ENCODE measurements around the gene CD40LG. TPM values are rescaled to one million over a fixed set of nuclear protein-coding genes. Genes with fewer than 3 reads are reported as not detected.

The CD40LG gene
- polyA plus RNA-seq, 1 donor from 2014 or later = not detected

DNA sequence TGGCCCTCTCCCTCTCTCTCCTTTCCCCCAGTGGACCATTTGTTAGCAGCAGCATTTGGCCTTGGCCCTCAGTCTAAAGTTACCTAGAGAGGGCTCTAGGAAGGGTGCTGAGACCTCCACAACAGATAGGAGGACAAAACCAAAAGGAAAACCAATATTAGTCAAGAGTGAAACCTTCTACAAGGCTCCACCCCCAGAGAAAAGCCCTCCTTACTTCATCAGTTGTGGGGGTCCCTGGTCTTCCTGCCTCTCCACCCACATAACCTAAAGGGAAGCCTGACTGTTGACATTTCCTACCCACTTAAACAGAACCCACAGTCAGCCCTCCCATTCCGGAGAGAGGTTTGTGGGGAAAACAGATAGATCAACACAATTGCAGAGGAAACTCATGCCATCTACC is 4.7 kb upstream of the CD40LG start:
- no peaks in the 10 kb centered on the region for H3K9me2 ChIP-seq (ENCODE audit: insufficient read depth, low read length)
- H3K79me2 ChIP-seq (replicated peaks; ENCODE audit: insufficient read depth, low read length) = no peaks in the 10 kb centered on the region
- H3K4me2 ChIP-seq (ENCODE audit: low read length) = no peak overlapping the region
- no peaks in the 10 kb centered on the region for H3K36me3 ChIP-seq (ENCODE audit: insufficient read depth, low read length)
- H3K27me3 ChIP-seq (ENCODE audit: insufficient read depth, low read depth, low read length) = no peaks in the 10 kb centered on the region
- H3K27ac ChIP-seq (ENCODE audit: low read length) = no peak overlapping the region
- no peak overlapping the region for H3K9ac ChIP-seq (ENCODE audit: low read length)
- H2AFZ ChIP-seq (ENCODE audit: low read depth, low read length) = no peak overlapping the region
- no peaks in the 10 kb centered on the region for H3K9me3 ChIP-seq (ENCODE audit: low read length)
- no peaks in the 10 kb centered on the region for H4K20me1 ChIP-seq (ENCODE audit: insufficient read depth)
- H3F3A ChIP-seq (ENCODE audit: insufficient read depth, low read length, poor library complexity, severe bottlenecking) = no peaks in the 10 kb centered on the region
- TF ChIP-seq, protein P1, sequence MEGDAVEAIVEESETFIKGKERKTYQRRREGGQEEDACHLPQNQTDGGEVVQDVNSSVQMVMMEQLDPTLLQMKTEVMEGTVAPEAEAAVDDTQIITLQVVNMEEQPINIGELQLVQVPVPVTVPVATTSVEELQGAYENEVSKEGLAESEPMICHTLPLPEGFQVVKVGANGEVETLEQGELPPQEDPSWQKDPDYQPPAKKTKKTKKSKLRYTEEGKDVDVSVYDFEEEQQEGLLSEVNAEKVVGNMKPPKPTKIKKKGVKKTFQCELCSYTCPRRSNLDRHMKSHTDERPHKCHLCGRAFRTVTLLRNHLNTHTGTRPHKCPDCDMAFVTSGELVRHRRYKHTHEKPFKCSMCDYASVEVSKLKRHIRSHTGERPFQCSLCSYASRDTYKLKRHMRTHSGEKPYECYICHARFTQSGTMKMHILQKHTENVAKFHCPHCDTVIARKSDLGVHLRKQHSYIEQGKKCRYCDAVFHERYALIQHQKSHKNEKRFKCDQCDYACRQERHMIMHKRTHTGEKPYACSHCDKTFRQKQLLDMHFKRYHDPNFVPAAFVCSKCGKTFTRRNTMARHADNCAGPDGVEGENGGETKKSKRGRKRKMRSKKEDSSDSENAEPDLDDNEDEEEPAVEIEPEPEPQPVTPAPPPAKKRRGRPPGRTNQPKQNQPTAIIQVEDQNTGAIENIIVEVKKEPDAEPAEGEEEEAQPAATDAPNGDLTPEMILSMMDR (IDR thresholded peaks at IDR 0.05; ENCODE audit: poor library complexity, severe bottlenecking) = no peak
- TF ChIP-seq RAD21 (conservative IDR thresholded peaks at IDR 0.05) = no peak
- TF ChIP-seq EP300 (conservative IDR thresholded peaks at IDR 0.05; ENCODE audit: poor library complexity, severe bottlenecking) = no peak
- no peak for TF ChIP-seq SMC3 (conservative IDR thresholded peaks at IDR 0.05; ENCODE audit: poor library complexity)
- no peak for TF ChIP-seq MXI1 (conservative IDR thresholded peaks at IDR 0.05; ENCODE audit: poor library complexity, severe bottlenecking)
- no peak for TF ChIP-seq EZH2 (IDR thresholded peaks at IDR 0.05; ENCODE audit: borderline replicate concordance, insufficient read depth, low read length, poor library complexity, severe bottlenecking)
- no peak for TF ChIP-seq REST (IDR thresholded peaks at IDR 0.05; ENCODE audit: borderline replicate concordance)
- TF ChIP-seq POLR2AphosphoS5 (IDR thresholded peaks at IDR 0.05) = no peak
- TF ChIP-seq TAF1 (IDR thresholded peaks at IDR 0.05; ENCODE audit: low read depth) = no peak
- H3K4me3 ChIP-seq (ENCODE audit: low read length) = no peak overlapping the region

DNA sequence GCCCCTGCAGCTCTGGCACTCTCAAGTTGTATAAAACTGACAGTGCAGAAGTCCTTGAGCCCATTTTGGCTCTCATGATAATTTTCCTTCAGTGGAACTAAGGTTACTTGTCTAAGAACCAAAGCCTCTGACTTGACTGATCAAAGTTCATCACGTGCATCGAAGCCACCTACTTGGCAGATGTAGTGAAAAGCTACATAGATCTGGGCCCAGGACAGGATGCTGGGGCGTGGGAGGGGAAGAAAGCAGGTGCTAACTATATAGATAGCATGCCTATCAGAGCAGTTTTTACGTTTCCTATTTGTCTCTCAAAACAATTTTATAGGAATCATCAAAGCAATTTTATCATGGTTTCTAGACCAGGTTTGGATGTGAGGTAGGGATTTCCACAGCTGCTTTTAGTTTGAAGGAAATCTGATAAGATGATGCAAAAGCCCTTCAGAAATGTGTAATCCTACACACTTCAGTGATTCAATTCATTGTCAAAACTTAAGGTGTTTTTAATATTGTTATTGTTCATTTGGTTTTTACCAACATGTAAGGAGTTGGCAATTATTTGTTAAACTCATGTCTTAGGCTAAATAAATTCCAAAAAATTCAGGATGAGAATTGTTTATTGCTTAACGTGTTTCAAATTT is 1.2 kb upstream of the CD40LG start:
- no peak overlapping the region for H3K4me2 ChIP-seq (ENCODE audit: low read length)
- H3F3A ChIP-seq (ENCODE audit: insufficient read depth, low read length, poor library complexity, severe bottlenecking) = no peaks in the 10 kb centered on the region
- H3K27me3 ChIP-seq (ENCODE audit: insufficient read depth, low read depth, low read length) = no peaks in the 10 kb centered on the region
- TF ChIP-seq REST (IDR thresholded peaks at IDR 0.05; ENCODE audit: borderline replicate concordance) (no peak), TAF1 (IDR thresholded peaks at IDR 0.05; ENCODE audit: low read depth) (no peak), POLR2AphosphoS5 (IDR thresholded peaks at IDR 0.05) (no peak), RAD21 (conservative IDR thresholded peaks at IDR 0.05) (no peak), SMC3 (conservative IDR thresholded peaks at IDR 0.05; ENCODE audit: poor library complexity) (no peak), EZH2 (IDR thresholded peaks at IDR 0.05; ENCODE audit: borderline replicate concordance, insufficient read depth, low read length, poor library complexity, severe bottlenecking) (no peak), MXI1 (conservative IDR thresholded peaks at IDR 0.05; ENCODE audit: poor library complexity, severe bottlenecking) (no peak), EP300 (conservative IDR thresholded peaks at IDR 0.05; ENCODE audit: poor library complexity, severe bottlenecking) (no peak)
- TF ChIP-seq, protein P1 (IDR thresholded peaks at IDR 0.05; ENCODE audit: poor library complexity, severe bottlenecking) = no peak
- no peaks in the 10 kb centered on the region for H3K9me2 ChIP-seq (ENCODE audit: insufficient read depth, low read length)
- no peak overlapping the region for H3K4me3 ChIP-seq (ENCODE audit: low read length)
- H2AFZ ChIP-seq (ENCODE audit: low read depth, low read length) = no peak overlapping the region
- H3K36me3 ChIP-seq (ENCODE audit: insufficient read depth, low read length) = no peaks in the 10 kb centered on the region
- no peaks in the 10 kb centered on the region for H3K79me2 ChIP-seq (replicated peaks; ENCODE audit: insufficient read depth, low read length)
- H3K9ac ChIP-seq (ENCODE audit: low read length) = no peak overlapping the region
- H4K20me1 ChIP-seq (ENCODE audit: insufficient read depth) = no peaks in the 10 kb centered on the region
- no peaks in the 10 kb centered on the region for H3K9me3 ChIP-seq (ENCODE audit: low read length)
- H3K27ac ChIP-seq (ENCODE audit: low read length) = no peak overlapping the region
